CD4-positive, alpha-beta T cell treated with Interleukin-4 for 4 hours (primary cell): ENCODE measurements around the gene ZCCHC2.

Experiments
- DNase-seq: peaks from one replicate; pipeline ENCODE4 v3.0.0-alpha.2; 2020

Gene ZCCHC2

GRCh38 chr18:62610701-62611411, 88.0 kb downstream of the ZCCHC2 start:
- DNase-seq = no peak

GRCh38 chr18:62611453-62612288, 88.8 kb downstream of the ZCCHC2 start:
- DNase-seq = no peak

- DNase-seq = no peak
Measured at GRCh38 chr18:62612289-62612645, 89.4 kb downstream of the ZCCHC2 start.

- no peak for DNase-seq
Measured at GRCh38 chr18:62612776-62613175, 90.0 kb downstream of the ZCCHC2 start.

GRCh38 chr18:62614494-62614893, 91.7 kb downstream of the ZCCHC2 start:
- DNase-seq = no peak

- DNase-seq = no peak
Measured at GRCh38 chr18:62616331-62616805, 93.5 kb downstream of the ZCCHC2 start.

- DNase-seq = no peak
Measured at GRCh38 chr18:62617793-62618591, 95.2 kb downstream of the ZCCHC2 start.

GRCh38 chr18:62618735-62619134, 95.9 kb downstream of the ZCCHC2 start:
- DNase-seq = no peak

GRCh38 chr18:62621546-62621945, 98.7 kb downstream of the ZCCHC2 start:
- no peak for DNase-seq

GRCh38 chr18:62625019-62625418, 102.2 kb downstream of the ZCCHC2 start:
- DNase-seq = no peak
